ENCODE data around the gene RAD51B.

RAD51B gene

GRCh38 chr14:68728342-68729106 is 908.9 kb downstream of the RAD51B start:
- DNase-seq (ENCODE audit: low read depth), result no peak

DNA sequence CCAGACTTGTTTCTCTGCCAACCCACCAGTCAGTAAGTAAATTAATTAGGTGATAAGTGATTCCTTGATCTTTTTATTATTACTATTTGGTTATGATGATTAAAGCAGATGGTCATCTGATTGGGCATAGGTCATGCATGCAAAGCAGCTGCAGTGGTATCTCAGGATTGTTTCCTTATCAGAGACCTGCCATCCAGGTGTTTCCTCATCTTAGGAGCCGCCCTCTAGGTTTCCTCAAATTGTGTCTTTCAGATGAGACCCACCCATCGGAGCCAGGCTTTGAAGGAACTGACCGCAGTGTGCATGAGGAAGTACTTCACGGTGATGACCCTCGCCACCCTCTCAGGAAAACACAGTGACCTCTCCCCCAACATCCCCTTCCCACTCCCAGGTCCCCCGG is 910.0 kb downstream of the RAD51B start:
- no peak for DNase-seq (ENCODE audit: low read depth)

GRCh38 chr14:68730348-68730747 is 910.8 kb downstream of the RAD51B start:
- no peak for DNase-seq (ENCODE audit: low read depth)

GRCh38 chr14:68730811-68731425 is 911.3 kb downstream of the RAD51B start:
- DNase-seq (ENCODE audit: low read depth), result no peak

DNA sequence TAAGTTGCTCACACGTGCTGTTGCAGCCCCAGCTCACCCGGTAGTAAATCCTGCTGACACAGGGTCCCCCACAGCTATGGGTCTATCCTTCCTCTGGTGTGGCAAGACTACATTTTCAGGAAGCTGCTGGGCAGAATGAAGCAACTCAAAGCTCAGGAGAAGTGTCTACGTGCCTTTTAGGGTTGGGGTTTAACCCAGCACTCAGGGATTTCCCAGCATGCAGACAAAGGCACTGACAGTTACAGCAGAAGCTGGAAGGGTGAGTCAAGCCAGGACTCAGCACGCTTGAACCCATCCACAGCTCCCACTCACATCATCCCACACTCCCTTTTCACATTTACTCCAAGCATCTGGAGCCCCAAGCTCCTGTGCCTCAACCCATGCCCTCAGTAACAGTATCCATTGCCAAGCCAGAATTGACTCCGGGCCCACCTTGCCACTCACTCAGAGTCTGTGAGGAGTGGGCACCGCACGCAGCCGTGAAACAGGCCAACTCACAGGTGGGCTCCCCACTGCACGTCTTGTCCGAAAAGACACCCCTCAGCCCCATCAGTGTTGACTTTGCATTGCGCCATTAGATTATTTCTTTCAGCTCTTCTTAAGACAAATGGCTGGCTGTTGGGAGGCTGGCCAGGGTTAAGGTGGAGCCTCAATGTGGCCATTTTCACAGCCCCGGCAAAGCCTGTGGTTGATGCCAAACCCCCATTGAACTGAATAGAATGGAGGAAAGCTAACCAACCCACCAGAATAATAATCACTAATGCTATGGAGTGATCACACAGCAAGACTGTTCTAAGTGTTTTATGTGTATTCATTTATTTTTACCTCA is 913.7 kb downstream of the RAD51B start:
- DNase-seq (ENCODE audit: low read depth), result no peak

DNA sequence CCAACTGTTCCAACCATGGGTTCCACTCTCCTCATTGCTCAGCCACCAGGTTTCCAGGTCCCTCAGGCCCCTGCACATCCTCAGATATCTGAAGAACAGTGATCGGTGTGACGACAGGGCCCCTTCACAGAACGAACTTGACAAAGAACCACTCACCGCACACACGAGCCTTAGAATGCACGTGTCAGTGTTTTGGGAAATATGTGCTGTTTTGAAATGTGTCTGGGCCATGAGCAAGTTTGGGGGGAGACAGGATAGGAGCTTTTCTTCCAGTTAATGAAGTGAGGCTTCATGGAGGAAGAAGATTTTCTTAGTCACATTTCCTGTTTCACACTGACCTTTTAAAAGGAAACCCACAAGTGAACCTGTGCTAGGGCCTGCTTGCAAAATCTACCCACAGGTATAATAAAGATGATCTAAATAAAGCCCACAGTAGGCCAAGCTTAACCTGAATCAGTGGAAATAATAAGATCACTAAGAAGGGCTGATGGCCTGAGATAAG is 914.7 kb downstream of the RAD51B start:
- no peak for DNase-seq (ENCODE audit: low read depth)

DNA sequence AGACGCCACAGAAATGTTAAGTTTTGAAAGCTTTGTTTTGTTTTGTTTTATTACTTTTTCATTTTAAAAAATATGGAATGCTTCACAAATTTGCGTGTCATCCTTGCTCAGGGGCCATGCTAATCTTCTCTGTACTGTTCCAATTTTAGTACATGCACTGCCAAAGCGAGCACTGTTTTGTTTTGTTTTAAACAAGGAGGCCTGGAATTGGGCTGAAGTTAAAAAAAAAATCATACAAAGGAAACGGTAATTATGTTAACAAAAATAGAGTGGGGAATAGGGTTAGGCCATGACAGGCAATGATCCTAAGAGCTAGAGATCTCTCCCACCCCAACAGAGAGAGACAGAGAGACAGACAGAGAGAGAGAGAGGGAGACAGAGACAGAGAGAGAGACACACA is 916.3 kb downstream of the RAD51B start:
- DNase-seq (ENCODE audit: low read depth), result no peak

DNA sequence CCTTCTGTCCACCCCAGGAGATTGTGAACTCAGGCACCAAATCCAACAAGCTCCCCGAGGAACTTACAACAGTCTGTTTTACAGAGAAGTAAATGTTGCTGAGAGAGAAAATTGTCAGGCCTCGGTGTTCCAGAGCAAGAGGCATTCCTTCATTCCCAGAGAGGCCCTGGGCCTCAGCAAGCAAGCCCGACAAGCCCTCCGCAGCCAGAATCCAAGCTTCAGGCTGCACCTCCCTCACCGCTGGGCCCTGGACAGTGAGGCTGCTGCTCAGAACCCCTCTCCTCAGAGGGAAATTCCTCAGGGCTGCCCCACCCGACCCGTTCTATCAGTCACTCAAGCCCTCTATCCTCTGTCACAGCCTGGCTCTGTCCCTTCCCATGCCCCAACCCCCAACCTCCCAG is 916.9 kb downstream of the RAD51B start:
- DNase-seq (ENCODE audit: low read depth), result no peak

DNA sequence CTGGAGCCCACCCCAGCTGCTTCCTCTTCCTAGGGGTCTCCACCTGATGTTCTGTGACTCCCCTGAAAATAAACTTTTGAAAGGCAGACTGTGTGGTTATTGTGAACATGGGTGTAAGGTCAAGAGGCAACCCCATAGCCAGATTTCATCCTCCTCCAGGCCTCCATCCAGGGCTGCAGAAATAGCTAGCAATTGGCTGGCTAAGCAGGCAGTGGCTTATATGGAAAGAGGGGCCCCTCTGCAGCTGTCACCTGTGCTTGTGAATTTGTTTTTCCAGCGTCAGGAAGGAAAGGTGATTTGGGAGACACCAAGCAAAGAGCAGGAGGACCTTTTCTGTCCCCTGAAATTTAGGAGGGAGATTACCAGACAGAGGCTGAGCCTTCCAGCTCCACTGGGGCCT is 917.5 kb downstream of the RAD51B start:
- no peak for DNase-seq (ENCODE audit: low read depth)

DNA sequence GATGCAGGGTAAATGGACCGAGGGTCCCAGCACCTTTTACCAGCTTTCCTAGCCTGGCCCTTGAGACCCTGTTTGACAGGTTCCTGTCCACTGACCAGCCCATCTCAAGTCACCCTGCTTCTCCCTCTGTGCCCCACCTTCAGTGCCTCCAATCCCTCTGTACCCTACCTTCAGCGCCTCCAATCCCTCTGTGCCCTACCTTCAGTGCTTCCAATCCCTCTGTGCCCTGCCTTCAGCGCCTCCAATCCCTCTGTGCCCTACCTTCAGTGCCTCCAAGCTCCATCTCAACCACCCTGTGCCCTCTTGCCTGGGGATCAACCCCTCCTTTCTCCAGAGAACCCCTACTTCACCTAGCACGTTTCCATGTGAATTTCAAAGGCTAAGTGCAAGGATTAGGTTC is 919.0 kb downstream of the RAD51B start:
- no peak for DNase-seq (ENCODE audit: low read depth)

- DNase-seq (ENCODE audit: low read depth), result no peak
Observed at GRCh38 chr14:68739701-68740100, 920.1 kb downstream of the RAD51B start.

- no peak for DNase-seq (ENCODE audit: low read depth)
Observed at GRCh38 chr14:68740788-68741476, 921.4 kb downstream of the RAD51B start.

DNA sequence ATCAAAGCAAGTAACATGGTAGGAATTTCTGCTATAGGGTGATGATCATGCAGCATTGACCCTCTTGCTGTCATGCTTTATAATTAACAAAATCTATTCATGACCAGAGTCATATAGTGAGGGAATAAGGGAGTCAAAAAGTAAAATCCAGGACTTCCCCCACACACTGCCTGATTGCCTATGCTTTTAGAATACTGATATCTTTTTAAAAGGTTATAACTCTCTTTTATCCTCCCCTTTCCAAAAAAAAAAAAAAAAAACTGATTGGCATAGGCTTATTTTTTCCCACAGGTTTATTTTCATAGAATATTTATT is 921.9 kb downstream of the RAD51B start:
- no peak for DNase-seq (ENCODE audit: low read depth)

DNA sequence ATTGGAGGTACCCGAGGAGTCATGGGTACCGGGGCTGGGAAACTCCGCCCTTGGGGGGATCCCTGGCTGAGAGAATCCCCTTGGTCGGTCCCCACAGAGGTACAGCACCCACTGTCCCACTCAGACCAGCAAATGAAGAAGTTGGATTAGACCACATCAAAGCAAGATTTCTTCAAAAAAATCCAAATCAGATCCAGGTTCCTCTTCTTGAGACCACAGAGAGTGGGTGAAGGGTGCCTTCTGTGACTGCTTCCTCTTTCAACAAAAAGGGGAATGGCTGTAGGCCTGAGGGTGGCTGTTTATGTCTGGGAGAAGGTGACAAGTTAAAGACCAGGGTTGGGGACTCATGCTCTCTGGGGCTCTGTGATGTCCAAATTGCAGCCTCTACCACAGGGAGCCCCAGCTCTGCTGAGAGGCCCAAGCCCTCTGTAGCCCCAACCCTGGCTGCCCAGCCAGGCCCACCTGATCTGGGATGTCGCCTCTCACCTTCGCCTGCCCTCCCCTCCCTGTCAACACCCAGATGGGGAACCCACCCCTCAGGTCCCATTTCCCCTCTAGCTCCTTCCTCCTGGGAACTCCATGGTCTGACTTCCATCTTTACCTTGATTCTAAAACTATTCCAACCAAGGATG is 922.4 kb downstream of the RAD51B start:
- no peak for DNase-seq (ENCODE audit: low read depth)

- DNase-seq (ENCODE audit: low read depth), result no peak
Observed at GRCh38 chr14:68744613-68745012, 925.0 kb downstream of the RAD51B start.

GRCh38 chr14:68747393-68747792 is 927.8 kb downstream of the RAD51B start:
- DNase-seq (ENCODE audit: low read depth), result no peak

DNA sequence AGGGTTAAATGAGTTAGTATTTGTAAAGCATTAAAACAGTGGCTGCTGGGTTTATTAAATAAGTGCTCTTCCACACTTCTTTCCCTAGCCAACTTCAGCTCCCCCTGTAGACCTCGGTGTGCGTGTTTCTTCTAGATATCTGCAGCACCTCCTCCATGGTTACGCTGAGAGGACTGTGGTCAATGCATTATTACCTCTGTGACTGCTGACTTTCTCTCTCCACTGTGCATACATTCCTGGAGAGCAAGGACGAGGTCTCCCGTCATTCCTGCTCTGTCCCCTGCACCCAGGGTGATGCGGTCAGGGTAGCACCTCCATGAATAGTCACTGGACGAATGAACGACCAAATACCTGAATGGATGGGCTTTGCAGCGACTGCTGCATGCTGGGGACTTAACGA is 928.7 kb downstream of the RAD51B start:
- no peak for DNase-seq (ENCODE audit: low read depth)

GRCh38 chr14:68748691-68749090 is 929.1 kb downstream of the RAD51B start:
- no peak for DNase-seq (ENCODE audit: low read depth)

- DNase-seq (ENCODE audit: low read depth), result no peak
Observed at GRCh38 chr14:68749487-68750475, 930.2 kb downstream of the RAD51B start.

DNA sequence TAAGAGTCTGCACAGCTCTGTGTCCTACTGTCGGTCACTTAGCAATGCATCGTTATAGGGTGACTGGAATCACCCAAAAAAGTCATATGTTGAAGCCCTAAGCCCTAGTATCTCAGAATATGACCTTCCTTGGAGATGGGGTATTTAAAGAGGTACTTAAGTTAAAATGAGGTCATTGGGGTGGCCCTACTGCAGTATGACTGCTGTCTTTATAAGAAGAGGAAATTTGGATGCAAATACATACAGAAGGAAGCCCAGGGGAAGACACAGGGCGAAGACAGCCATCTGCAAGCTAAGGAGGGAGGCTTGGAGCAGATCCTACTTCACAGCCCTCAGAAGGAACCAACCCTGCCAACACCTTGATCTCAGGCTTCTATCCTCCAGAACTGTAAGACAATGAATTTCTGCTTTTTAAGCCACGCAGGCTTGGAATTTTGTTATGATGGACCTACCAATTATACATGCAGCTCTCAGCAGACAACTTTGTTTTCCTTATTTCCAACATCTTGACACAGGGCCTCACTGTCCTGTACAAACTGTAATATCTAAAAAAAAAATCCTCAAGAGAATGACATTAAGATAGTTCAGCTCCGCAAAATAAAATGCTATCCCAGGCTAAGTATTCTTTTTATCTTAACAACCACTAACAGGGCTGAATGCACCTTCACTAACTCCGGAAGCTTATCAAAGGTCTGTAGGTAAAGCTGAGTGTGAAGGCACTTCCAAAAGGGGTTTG is 932.9 kb downstream of the RAD51B start:
- DNase-seq (ENCODE audit: low read depth), result no peak

Data from stromal cell of bone marrow (primary cell).